Stimulated activated CD4-positive, alpha-beta T cell treated with anti-CD3 and anti-CD28 coated beads, Interleukin-15, amount 100 ng/mL, for 48 hours (primary cell): ENCODE measurements around the gene MMP14.

Experiments
- DNase-seq, 2 donors: peaks; one replicate each; pipeline ENCODE4 v3.0.0-alpha.2; 2020; ENCODE audit warnings: low read depth in 2 of 2

The MMP14 gene

DNA sequence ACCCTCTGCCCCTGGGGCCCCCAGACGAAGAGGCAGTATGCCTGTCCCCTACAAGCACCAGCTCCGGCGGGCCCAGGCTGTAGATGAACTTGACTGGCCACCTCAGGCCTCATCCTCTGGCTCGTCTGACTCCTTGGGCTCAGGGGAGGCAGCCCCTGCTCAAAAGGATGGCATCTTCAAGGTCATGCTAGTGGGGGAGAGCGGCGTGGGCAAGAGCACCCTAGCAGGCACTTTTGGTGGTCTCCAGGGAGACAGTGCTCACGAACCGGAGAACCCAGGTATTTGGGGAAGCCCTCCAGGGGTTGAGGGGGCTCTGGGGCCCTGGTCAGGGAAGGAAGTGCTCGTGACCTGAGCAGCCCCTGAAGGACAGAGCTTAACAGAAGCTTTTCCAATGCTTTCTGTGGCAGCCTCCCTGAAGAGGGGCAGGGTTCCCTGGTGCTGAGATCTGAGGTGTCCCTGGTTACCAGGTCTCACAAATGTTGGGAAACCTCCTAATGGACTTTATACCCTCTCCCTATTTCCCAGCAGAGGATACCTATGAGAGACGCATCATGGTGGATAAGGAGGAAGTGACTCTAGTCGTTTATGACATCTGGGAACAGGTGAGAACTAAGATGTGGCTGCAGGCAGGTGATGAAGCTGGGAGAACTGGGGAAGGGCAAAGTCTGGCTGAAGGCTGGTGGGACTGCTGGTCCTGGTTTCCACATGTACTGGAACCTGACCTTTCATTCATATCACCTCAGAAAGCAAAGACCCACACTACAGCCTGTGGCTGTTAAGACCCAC, 48.5 kb downstream of the MMP14 start:
- no peak for DNase-seq

DNA sequence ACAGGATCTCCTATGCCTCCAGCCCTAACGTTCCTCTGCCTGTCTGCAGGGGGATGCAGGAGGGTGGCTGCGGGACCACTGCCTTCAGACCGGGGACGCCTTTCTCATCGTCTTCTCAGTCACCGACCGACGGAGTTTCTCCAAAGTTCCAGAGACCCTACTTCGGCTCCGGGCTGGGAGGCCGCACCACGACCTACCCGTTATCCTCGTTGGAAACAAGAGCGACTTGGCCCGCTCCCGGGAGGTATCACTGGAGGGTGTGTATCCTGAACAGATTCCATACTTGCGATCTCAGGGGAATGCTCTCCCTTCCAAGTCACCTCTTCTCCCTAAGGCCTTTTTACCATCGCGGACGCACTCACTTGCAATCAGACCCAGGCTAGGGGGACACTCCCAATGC, 49.6 kb downstream of the MMP14 start:
- DNase-seq = no peak

DNA sequence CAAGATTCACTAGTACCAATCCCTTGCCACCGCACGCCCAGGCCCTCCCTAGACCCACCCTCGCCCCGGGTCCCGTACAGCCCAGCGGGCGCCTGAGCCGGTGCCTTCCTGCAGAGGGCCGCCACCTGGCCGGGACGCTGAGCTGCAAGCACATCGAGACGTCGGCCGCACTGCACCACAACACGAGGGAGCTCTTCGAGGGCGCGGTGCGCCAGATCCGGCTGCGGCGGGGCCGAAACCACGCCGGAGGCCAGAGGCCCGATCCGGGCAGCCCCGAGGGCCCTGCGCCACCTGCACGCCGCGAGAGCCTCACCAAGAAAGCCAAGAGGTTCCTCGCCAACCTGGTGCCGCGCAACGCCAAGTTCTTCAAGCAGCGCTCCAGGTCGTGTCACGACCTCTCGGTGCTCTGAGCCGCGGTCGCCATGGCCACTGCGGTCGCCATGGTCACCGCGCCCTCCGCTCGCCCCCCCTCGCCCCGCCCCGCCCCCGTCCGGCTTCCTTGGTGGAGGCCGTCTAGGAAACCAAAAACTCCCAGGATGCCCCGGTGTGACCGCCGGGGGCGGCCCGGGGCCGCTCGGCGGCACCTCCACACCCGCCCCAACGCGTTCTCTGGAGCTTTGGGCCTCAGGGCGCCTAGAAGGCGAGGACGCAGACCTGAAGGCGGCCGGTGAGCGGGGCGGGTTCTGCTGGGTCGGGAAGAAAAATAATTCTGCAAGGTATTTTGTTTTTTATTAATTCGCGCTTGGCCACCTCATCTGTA, 50.3 kb downstream of the MMP14 start:
- peak; percentile 50 to 66 for DNase-seq

DNA sequence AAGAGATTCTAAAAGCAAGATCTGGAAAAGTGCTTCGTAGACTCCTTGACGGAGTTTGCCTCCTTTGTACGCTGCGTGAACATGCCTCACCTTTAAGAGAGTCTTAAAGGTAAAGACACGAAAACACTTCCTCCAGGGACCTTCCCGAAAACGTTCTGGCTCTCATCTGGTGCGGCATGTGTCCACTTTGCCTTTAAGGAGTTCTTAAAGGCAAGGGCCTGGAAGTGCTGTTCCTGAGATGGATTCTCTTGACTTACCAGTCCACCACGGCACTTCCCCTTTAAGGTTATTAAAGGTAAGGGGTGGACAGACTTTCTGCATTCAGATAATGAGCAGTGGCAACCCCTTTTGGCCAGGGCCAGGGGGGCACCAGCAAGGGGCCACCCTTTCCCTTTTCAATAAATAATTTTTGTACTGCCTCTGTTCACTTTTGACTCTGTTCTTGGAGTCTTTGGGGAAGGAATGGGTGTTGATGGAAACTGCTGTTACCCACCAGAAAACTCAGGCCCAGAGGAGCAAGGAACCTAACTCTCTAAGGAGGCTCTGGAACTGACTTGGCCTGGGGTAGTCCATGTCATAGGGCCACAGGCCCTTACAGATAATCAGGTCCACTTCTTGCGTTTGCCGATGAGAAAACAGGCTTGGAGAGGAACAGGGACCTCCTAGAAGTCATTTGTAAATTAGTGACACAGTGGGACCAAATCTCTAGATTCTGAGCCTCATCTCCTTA, 51.0 kb downstream of the MMP14 start:
- no peak for DNase-seq

DNA sequence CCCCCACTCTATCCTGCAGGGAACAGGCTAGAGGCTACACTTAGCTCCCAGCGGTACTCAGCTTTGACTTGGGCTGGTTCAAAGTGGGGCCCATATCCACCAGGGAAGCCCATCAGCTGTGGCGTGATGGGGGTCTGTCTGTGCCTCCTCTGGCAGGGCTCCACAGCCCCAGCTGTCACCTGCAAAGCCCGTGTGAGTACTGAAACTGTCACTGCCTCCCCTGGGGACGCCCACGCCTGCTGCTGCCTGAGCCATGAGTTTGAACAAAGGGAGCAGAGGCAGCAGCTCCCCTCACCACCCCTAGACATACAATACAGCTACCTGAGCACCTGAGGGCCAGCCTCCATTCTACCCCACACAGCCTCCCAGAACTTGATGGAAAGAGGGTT, 51.6 kb downstream of the MMP14 start:
- DNase-seq = peak in 1 of 2 donors; percentile 40

DNA sequence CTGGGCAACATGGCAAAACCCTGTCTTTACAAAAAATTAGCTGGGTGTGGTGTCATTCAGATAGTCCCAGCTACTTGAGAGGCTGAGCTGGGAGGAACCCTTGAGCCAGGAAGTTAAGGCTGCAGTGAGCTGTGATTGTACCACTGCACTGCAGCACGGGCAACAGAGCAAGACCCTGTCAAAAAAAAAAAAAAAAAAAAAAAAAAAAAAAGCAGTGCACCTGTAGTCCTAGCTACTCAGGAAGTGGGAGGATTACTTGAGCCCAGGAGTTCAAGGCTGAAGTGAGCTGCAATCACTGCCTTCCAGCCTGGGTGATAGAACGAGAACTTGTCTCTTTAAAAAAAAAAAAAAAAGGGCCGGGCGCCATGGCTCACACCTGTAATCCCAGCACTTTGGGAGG, 52.3 kb downstream of the MMP14 start:
- no peak for DNase-seq

DNA sequence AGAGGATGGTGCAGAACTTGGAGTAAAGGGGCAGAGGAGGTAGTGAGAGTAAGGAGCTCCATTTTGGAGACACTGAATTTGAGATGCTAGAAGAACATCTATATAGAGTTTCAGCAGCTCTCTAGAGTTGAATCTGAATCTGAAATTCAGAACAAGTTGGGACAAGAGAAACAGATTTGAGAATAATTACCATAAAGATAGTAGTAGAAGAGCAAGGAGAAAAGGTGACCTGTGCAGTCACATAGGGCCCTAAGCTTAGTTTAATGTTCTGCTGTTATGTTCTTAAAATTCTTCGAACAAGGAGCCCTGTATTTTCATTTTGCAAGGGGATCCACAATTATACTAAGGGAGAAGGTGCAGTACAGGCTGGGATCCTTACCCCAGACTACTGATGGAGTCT, 54.0 kb downstream of the MMP14 start:
- no peak for DNase-seq

DNA sequence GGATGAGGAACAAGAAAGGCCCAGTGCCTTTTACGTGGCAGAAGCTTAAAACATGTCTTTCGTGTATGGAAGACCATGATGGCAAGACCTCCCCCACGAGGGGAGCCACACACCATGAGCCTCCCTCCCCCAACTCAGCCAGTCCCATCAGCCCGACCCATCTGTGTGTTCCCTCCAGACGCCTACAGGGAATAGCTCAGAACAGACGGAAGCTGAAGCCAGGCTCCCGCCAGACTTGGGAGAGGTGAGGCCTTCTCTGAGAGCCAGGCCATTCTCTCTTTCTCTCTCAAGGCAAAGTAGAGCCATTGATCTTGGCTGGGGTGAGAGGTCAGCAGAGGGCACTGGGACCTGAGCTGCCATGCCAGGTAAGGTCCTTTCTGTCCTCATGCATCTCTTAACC, 56.1 kb downstream of the MMP14 start:
- DNase-seq = no peak

DNA sequence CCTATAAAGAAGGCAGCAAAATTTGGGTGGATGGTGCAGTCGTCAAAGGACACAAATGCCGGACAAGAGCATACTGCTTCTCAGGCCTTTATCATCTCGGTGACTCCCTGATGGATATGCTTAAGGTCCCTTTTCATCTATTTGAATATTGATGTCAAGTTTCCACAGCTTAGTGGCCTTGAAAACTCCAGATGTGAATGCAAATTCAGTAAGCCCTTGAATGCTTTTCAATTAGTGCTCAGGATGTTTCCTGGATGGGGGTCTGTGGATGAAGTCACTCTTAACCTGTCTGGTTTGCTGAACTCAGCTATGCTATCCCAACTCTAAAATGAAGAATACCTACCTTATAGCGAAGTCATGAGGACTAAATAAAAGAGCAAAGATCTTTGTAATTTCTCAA, 57.3 kb downstream of the MMP14 start:
- DNase-seq = no peak

DNA sequence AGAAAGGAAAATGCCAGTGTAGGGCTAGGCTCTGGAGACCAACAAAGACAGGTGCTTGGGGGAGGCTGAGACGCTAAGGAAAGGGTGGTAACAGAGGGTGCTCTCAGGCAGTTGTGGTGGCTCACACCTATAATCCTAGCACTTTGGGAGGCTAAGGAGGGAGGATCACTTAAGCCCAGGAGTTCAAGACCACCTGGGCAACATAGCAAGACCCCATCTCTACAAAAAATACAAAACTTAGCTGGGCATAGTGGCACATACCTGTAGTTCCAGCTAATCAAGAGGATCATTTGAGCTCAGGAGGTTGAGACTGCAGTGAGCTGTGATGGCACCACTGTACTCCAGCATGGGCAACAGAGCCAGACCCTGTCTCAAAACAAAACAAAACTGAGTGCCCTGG, 59.0 kb downstream of the MMP14 start:
- DNase-seq = no peak

DNA sequence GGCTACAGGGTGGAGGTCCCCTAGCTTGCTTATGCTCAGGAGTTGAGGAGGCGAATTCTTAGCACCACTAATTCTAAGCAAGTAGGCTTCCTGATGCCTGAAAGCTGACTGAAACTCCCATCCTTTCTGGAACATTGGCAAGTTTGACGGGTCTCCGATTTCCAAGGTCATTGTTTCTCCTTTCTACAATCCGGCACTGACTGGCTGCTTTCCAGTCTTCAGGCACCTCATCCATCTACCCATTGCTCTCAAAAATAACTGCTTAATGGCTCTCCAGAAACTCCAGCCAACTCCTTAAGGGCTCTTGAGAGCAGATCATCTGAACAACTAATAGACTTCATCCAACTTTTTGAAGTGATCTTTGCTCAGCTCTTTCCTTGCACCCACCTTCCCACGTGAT, 60.0 kb downstream of the MMP14 start:
- no peak for DNase-seq

DNA sequence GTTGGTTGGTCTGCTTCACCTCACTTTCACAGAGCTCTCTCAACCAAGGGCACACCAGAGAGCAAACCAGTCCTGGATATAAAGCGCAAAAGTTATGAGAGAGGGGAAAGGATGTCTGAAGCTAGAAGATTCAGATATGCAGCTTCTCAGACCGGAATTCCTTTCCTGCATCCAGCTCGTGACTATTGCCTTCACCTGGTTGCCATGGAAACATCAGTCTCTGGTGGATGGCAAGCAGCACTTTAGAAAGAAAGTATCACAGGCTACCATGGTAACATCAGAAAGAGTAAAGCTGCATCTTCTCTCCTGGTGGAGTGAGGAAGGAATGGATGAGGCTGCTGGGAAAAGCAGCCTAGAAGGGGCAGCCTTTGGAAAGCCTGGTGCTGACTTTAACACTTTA, 60.4 kb downstream of the MMP14 start:
- no peak for DNase-seq

DNA sequence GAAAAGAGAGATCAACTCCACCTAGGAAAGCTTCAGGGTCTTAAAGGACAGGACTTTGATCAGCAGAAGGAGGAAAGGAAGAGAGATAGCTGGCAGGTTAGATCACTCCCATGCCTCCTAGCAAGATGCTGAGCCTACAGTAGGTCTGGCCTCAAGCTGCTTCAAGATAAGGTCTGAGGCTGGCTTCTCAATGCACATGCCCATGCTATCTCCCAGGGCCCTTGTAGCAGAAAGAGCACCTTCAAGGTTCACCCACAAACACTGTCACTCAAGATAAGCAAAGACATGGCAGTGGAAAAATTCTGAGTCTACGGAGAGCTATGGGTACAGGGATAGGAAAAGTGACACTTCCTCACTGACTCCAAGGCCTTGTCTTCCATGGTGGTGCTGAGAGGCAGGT, 61.0 kb downstream of the MMP14 start:
- no peak for DNase-seq
